NCI-H748 (cell line): Measurements from ENCODE around the gene PCDHA8.
"Not testable (repeated sequence)": the region's sequence is repeated elsewhere in the genome, so short reads cannot be mapped to it uniquely, and the experiment has no call there.

Experiments used
- DNase-seq: peaks from one replicate; lab custom pipeline; 2025; ENCODE audit not compliant: unreplicated experiment; lab: John Stamatoyannopoulos, UW

Gene PCDHA8

GRCh38 chr5:140840978-140841962, at the start of gene PCDHA8:
Gene PCDHA8, plus strand, starts transcription at chr5:140841187. Its CDS starts 135 bp downstream, at chr5:140841322.
- DNase-seq = peak; percentile 88

- peak; percentile 92 for DNase-seq
Measured at GRCh38 chr5:140794595-140795258, 46.3 kb upstream of the PCDHA8 start, which contains the start of gene PCDHA2. Gene PCDHA2, plus strand, starts transcription at chr5:140794852.

- peak; percentile 96 for DNase-seq
Measured at GRCh38 chr5:140795259-140795641, 45.7 kb upstream of the PCDHA8 start.

- not testable (repeated sequence) for DNase-seq
Measured at GRCh38 chr5:140796072-140796717, 44.8 kb upstream of the PCDHA8 start.

GRCh38 chr5:140796718-140797095, 44.3 kb upstream of the PCDHA8 start:
- no peak for DNase-seq

GRCh38 chr5:140800816-140801493, 40.0 kb upstream of the PCDHA8 start, which contains the start of gene PCDHA3:
Gene PCDHA3, plus strand, starts transcription at chr5:140801057.
- no peak for DNase-seq

GRCh38 chr5:140801494-140801841, 39.5 kb upstream of the PCDHA8 start:
- DNase-seq = no peak

- DNase-seq = not testable (repeated sequence)
Measured at GRCh38 chr5:140802381-140802780, 38.6 kb upstream of the PCDHA8 start.

GRCh38 chr5:140802781-140803271, 38.2 kb upstream of the PCDHA8 start:
- no peak for DNase-seq

GRCh38 chr5:140806834-140807775, 33.9 kb upstream of the PCDHA8 start, which contains the start of gene PCDHA4:
Gene PCDHA4, plus strand, starts transcription at chr5:140807068.
- DNase-seq = peak; percentile 90

GRCh38 chr5:140808241-140808888, 32.6 kb upstream of the PCDHA8 start:
- DNase-seq = not testable (repeated sequence)

- DNase-seq = no peak
Measured at GRCh38 chr5:140808889-140809291, 32.1 kb upstream of the PCDHA8 start.

- no peak for DNase-seq
Measured at GRCh38 chr5:140821375-140822280, 19.4 kb upstream of the PCDHA8 start, which contains the start of gene PCDHA5. Gene PCDHA5, plus strand, starts transcription at chr5:140821613.

GRCh38 chr5:140822281-140822629, 18.7 kb upstream of the PCDHA8 start:
- DNase-seq = no peak

- not testable (repeated sequence) for DNase-seq
Measured at GRCh38 chr5:140822969-140823368, 18.0 kb upstream of the PCDHA8 start.

- DNase-seq = no peak
Measured at GRCh38 chr5:140823475-140823874, 17.5 kb upstream of the PCDHA8 start.

- no peak for DNase-seq
Measured at GRCh38 chr5:140827704-140828361, 13.2 kb upstream of the PCDHA8 start, which contains the start of gene PCDHA6. Gene PCDHA6, plus strand, starts transcription at chr5:140827960. Its CDS starts 132 bp downstream, at chr5:140828092.
